BLaER1 treated with 17β-estradiol and CSF1 and Interleukin-3, amounts not matched to agents 10 nM and 100 nM (cell line): ENCODE results near the gene FOXK2.
A peak's percentile ranks its signal among the peaks of the same experiment; 100 is the strongest.
"Not testable (repeated sequence)": the region's sequence is repeated elsewhere in the genome, so short reads cannot be mapped to it uniquely, and the experiment has no call there.

ENCODE experiments used
- H3K27ac ChIP-seq, 11 experiments: shearing (Covaris generic); formaldehyde crosslinking; 2 replicates each; pipeline ENCODE4 v1.8.1; 2022
- H3K27me3 ChIP-seq, 11 experiments: shearing (Covaris generic); formaldehyde crosslinking; 2 replicates each; pipeline ENCODE4 v1.8.1; 2022
- H3K36me3 ChIP-seq, 11 experiments: shearing (Covaris generic); formaldehyde crosslinking; 2 replicates each; pipeline ENCODE4 v1.8.1; 2022
- H3K4me1 ChIP-seq, 10 experiments: shearing (Covaris generic); formaldehyde crosslinking; 2 replicates each; pipeline ENCODE4 v1.8.1; 2022
- H3K4me2 ChIP-seq, 11 experiments: shearing (Covaris generic); formaldehyde crosslinking; 2 replicates each; pipeline ENCODE4 v1.8.1; 2022
- H3K4me3 ChIP-seq, 10 experiments: shearing (Covaris generic); formaldehyde crosslinking; 2 replicates each; pipeline ENCODE4 v1.8.1; 2022
- H3K9ac ChIP-seq, 11 experiments: shearing (Covaris generic); formaldehyde crosslinking; 2 replicates each; pipeline ENCODE4 v1.8.1; 2022
- H3K9me3 ChIP-seq, 11 experiments: shearing (Covaris generic); formaldehyde crosslinking; replicated peaks in 1 of 11; 2 replicates each; pipeline ENCODE4 v1.8.1; 2022
- H4K20me1 ChIP-seq, 11 experiments: shearing (Covaris generic); formaldehyde crosslinking; 2 replicates each; pipeline ENCODE4 v1.8.1; 2022
- Cebpa-rat ChIP-seq, 11 experiments: shearing (Covaris generic); IDR thresholded peaks; 2 replicates each; pipeline ENCODE4 v1.8.1; 2022

The FOXK2 gene

GRCh38 chr17:82560252-82560642 lies 40.7 kb downstream of the FOXK2 start:
- Histone ChIP-seq H3K36me3 (peaks cover 23 to 47% (median 33%) of the 10 kb centered on the region in 11 experiments), H3K4me3 (no peak overlapping the region), H3K9me3 (no peaks in the 10 kb centered on the region), H3K27me3 (no peaks in the 10 kb centered on the region), H3K9ac (peak overlapping the region in 6 of 11 experiments; percentile 13 to 90 (median 48); a peak in 8 of 22 replicates), H3K4me2 (peak overlapping the region in 9 of 11 experiments; percentile 20 to 95 (median 79); a peak in 17 of 22 replicates), H3K27ac (peak overlapping the region in 8 of 11 experiments; percentile 34 to 99 (median 96); a peak in 15 of 22 replicates), H4K20me1 (peaks cover 35 to 98% (median 72%) of the 10 kb centered on the region in 11 experiments; a peak in 19 of 22 replicates), H3K4me1 (peaks cover 61 to 100% (median 88%) of the 10 kb centered on the region in 10 experiments)
- no peak for TF ChIP-seq Cebpa-rat (IDR thresholded peaks at IDR 0.05)

GRCh38 chr17:82560802-82561428 lies 41.4 kb downstream of the FOXK2 start:
- Histone ChIP-seq H3K27ac (peak overlapping the region in 8 of 11 experiments; percentile 26 to 99 (median 96); a peak in 15 of 22 replicates), H3K4me2 (peak overlapping the region in 9 of 11 experiments; percentile 17 to 95 (median 79); a peak in 17 of 22 replicates), H3K9ac (peak overlapping the region in 7 of 11 experiments; percentile 2 to 90 (median 37); a peak in 8 of 22 replicates), H4K20me1 (peaks cover 35 to 97% (median 78%) of the 10 kb centered on the region in 11 experiments; a peak in 19 of 22 replicates), H3K4me1 (peaks cover 60 to 99% (median 86%) of the 10 kb centered on the region in 10 experiments), H3K9me3 (no peaks in the 10 kb centered on the region), H3K27me3 (no peaks in the 10 kb centered on the region), H3K36me3 (peaks cover 28 to 52% (median 38%) of the 10 kb centered on the region in 11 experiments), H3K4me3 (no peak overlapping the region)
- TF ChIP-seq Cebpa-rat (IDR thresholded peaks at IDR 0.05): no peak

DNA sequence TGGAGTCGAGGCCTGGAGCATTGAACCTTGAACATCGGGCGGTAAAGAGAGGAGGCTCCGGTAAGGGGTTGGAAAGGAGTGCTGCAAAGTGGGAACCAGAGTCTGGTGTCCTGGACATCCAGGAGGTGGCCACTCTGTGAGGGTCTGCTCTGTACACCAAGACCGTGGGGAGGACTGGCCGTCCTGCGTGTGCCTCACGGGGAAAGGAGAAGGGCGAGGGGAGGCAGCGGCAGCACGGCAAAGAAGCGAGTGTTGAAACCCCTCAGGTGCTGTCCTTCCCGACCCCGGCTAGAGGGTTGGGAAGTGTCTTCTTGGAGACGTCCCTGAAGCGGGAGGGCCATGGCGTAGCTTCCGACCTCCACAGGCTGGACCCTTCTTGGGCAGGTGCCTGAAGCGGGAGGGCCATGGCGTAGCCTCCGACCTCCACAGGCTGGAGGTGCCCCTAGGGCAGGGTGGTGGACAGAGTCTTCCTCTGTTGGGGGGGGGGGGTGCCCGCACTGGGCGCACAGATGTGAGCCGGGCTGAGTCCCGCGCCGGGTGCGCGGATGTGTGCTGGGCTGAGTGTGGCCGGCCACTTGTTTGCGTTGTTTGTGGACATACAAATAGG lies 42.0 kb downstream of the FOXK2 start:
- Histone ChIP-seq H3K36me3 (peaks cover 35 to 58% (median 44%) of the 10 kb centered on the region in 11 experiments), H4K20me1 (peaks cover 38 to 98% (median 84%) of the 10 kb centered on the region in 11 experiments; a peak in 19 of 22 replicates), H3K27ac (peak overlapping the region in 8 of 11 experiments; percentile 26 to 99 (median 96); a peak in 15 of 22 replicates), H3K9me3 (no peaks in the 10 kb centered on the region), H3K27me3 (no peaks in the 10 kb centered on the region), H3K4me3 (no peak overlapping the region), H3K4me2 (peak overlapping the region; percentile 5 to 95 (median 79); a peak in 18 of 22 replicates), H3K4me1 (peaks cover 57 to 99% (median 85%) of the 10 kb centered on the region in 10 experiments), H3K9ac (peak overlapping the region in 7 of 11 experiments; percentile 13 to 90 (median 37); a peak in 8 of 22 replicates)
- no peak for TF ChIP-seq Cebpa-rat (IDR thresholded peaks at IDR 0.05)

GRCh38 chr17:82562718-82563220 lies 43.2 kb downstream of the FOXK2 start:
- Histone ChIP-seq H3K27ac (peak overlapping the region in 6 of 11 experiments; percentile 27 to 97 (median 41); a peak in 11 of 22 replicates), H3K36me3 (peaks cover 46 to 64% (median 56%) of the 10 kb centered on the region in 11 experiments), H4K20me1 (peaks cover 47 to 98% (median 89%) of the 10 kb centered on the region in 11 experiments; a peak in 19 of 22 replicates), H3K4me2 (peak overlapping the region in 6 of 11 experiments; percentile 0 to 92 (median 32); a peak in 7 of 22 replicates), H3K9ac (peak overlapping the region in 3 of 11 experiments; percentile 29 to 32 (median 31); a peak in 2 of 22 replicates), H3K4me1 (peaks cover 56 to 90% (median 76%) of the 10 kb centered on the region in 10 experiments)
- not testable (repeated sequence) for H3K9me3 ChIP-seq, H3K27me3 ChIP-seq, H3K4me3 ChIP-seq

- Histone ChIP-seq H3K36me3 (peaks cover 46 to 64% (median 56%) of the 10 kb centered on the region in 11 experiments), H3K9me3 (no peaks in the 10 kb centered on the region), H3K9ac (peak overlapping the region in 3 of 11 experiments; percentile 14 to 31 (median 29); a peak in 3 of 22 replicates), H3K4me3 (no peak overlapping the region), H3K4me2 (peak overlapping the region in 6 of 11 experiments; percentile 0 to 51 (median 24); a peak in 8 of 22 replicates), H3K27ac (peak overlapping the region in 6 of 11 experiments; percentile 27 to 97 (median 41); a peak in 9 of 22 replicates), H3K27me3 (no peaks in the 10 kb centered on the region), H4K20me1 (peaks cover 52 to 98% (median 89%) of the 10 kb centered on the region in 11 experiments; a peak in 19 of 22 replicates), H3K4me1 (peaks cover 50 to 90% (median 73%) of the 10 kb centered on the region in 10 experiments)
- no peak for TF ChIP-seq Cebpa-rat (IDR thresholded peaks at IDR 0.05)
These were observed 43.8 kb downstream of the FOXK2 start for GRCh38 chr17:82563318-82563717.

DNA sequence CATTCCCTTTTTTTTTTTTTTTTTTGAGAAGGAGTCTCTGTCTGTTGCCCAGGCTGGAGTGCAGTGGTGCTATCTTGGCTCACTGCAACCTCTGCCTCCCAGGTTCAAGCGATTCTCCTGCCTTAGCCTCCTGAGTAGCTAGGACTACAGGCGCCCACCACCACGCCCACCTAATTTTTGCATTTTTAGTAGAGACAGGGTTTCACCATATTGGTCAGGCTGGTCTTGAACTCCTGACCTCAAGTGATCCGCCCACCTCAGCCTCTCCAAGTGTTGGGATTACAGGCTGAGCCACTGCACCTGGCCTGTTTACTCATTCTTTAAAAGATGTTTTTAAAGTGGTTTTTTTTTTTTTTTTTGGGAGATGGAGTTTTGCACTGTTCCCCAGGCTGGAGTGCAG lies 44.2 kb downstream of the FOXK2 start:
- H3K4me2 ChIP-seq: peak overlapping the region in 2 of 11 experiments; percentile 38 to 51; a peak in 4 of 22 replicates
- H3K4me1 ChIP-seq: peaks cover 46 to 90% (median 69%) of the 10 kb centered on the region in 10 experiments
- not testable (repeated sequence) for H3K9me3 ChIP-seq, H3K4me3 ChIP-seq, H3K27me3 ChIP-seq
- H3K9ac ChIP-seq: peak overlapping the region in 1 of 11 experiments; percentile 28; a peak in 1 of 22 replicates
- peak overlapping the region in 5 of 11 experiments; percentile 23 to 97 (median 58); a peak in 7 of 22 replicates for H3K27ac ChIP-seq
- peaks cover 56 to 98% (median 89%) of the 10 kb centered on the region in 11 experiments; a peak in 19 of 22 replicates for H4K20me1 ChIP-seq
- peaks cover 50 to 64% (median 58%) of the 10 kb centered on the region in 11 experiments for H3K36me3 ChIP-seq

- H3K9me3 ChIP-seq: no peaks in the 10 kb centered on the region
- peak overlapping the region in 5 of 11 experiments; percentile 23 to 58 (median 53); a peak in 8 of 22 replicates for H3K27ac ChIP-seq
- peaks cover 60 to 98% (median 89%) of the 10 kb centered on the region in 11 experiments; a peak in 19 of 22 replicates for H4K20me1 ChIP-seq
- peak overlapping the region in 2 of 11 experiments; percentile 14 to 28; a peak in 3 of 22 replicates for H3K9ac ChIP-seq
- no peak for TF ChIP-seq Cebpa-rat (IDR thresholded peaks at IDR 0.05)
- peaks cover 41 to 90% (median 65%) of the 10 kb centered on the region in 10 experiments for H3K4me1 ChIP-seq
- H3K36me3 ChIP-seq: peaks cover 55 to 68% (median 63%) of the 10 kb centered on the region in 11 experiments
- H3K4me2 ChIP-seq: peak overlapping the region in 1 of 11 experiments; percentile 29; a peak in 1 of 22 replicates
- H3K27me3 ChIP-seq: no peaks in the 10 kb centered on the region
- no peak overlapping the region for H3K4me3 ChIP-seq
These were observed 44.7 kb downstream of the FOXK2 start for GRCh38 chr17:82564241-82564640.

DNA sequence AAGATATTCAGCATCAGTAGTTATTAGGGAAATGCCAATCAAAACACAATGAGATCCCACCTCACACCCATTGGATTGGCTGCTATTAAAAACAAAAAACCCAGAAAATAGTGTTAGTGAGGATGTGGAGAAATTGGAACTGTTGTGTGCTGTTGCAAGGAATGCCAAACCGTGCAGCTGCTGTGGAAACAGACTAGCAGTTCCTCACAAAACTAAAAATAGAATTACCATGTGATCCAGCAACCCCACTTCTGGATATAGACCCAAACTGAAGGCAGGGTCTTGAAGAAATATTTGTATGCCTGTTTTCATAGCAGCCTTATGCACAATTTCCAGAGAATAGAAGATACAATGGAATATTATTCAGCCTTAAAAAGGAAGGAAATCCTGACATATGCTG lies 46.0 kb downstream of the FOXK2 start:
- H3K4me3 ChIP-seq: no peak overlapping the region
- H3K4me1 ChIP-seq: peaks cover 35 to 90% (median 57%) of the 10 kb centered on the region in 10 experiments
- H3K27me3 ChIP-seq: no peaks in the 10 kb centered on the region
- H3K4me2 ChIP-seq: peak overlapping the region in 10 of 11 experiments; percentile 18 to 60 (median 42); a peak in 16 of 22 replicates
- peak overlapping the region in 5 of 11 experiments; percentile 23 to 58 (median 53); a peak in 8 of 22 replicates for H3K27ac ChIP-seq
- H3K9ac ChIP-seq: peak overlapping the region in 3 of 11 experiments; percentile 9 to 28 (median 16); a peak in 2 of 22 replicates
- peaks cover 65 to 81% (median 77%) of the 10 kb centered on the region in 11 experiments for H3K36me3 ChIP-seq
- H4K20me1 ChIP-seq: peaks cover 56 to 98% (median 87%) of the 10 kb centered on the region in 11 experiments; a peak in 19 of 22 replicates
- no peak for TF ChIP-seq Cebpa-rat (IDR thresholded peaks at IDR 0.05)
- no peaks in the 10 kb centered on the region for H3K9me3 ChIP-seq
